Neural cell (in vitro differentiated cells): ENCODE data around the gene B3GALNT1.

ENCODE experiments used
- EZH2 ChIP-seq: fragments of 200-600, 300-800 bp; shearing (Covaris generic), sonication (generic); IDR thresholded peaks from 2 replicates; pipeline ENCODE4 v1.6.1; 2014; ENCODE audit warnings: antibody characterized with exemption, low read length, borderline replicate concordance, mild to moderate bottlenecking; ENCODE audit not compliant: insufficient read depth, poor library complexity, severe bottlenecking
- POLR2AphosphoS5 ChIP-seq: IDR thresholded peaks from 2 replicates; pipeline ENCODE4 v1.6.1; 2012
- SMC3 ChIP-seq: fragments of 450-650 bp; conservative IDR thresholded peaks from 2 replicates; pipeline ENCODE4 v1.6.1; 2014; ENCODE audit warnings: antibody characterized with exemption, mild to moderate bottlenecking, moderate library complexity; ENCODE audit not compliant: poor library complexity
- TAF1 ChIP-seq: IDR thresholded peaks from 2 replicates; pipeline ENCODE4 v1.6.1; 2012; ENCODE audit warnings: low read depth
- TF ChIP-seq, protein P1 (sequence below): fragments of 450-650 bp; IDR thresholded peaks from 2 replicates; pipeline ENCODE4 v1.5.1; 2014; ENCODE audit warnings: antibody characterized with exemption, mild to moderate bottlenecking, moderate library complexity; ENCODE audit not compliant: poor library complexity, severe bottlenecking

DNA sequence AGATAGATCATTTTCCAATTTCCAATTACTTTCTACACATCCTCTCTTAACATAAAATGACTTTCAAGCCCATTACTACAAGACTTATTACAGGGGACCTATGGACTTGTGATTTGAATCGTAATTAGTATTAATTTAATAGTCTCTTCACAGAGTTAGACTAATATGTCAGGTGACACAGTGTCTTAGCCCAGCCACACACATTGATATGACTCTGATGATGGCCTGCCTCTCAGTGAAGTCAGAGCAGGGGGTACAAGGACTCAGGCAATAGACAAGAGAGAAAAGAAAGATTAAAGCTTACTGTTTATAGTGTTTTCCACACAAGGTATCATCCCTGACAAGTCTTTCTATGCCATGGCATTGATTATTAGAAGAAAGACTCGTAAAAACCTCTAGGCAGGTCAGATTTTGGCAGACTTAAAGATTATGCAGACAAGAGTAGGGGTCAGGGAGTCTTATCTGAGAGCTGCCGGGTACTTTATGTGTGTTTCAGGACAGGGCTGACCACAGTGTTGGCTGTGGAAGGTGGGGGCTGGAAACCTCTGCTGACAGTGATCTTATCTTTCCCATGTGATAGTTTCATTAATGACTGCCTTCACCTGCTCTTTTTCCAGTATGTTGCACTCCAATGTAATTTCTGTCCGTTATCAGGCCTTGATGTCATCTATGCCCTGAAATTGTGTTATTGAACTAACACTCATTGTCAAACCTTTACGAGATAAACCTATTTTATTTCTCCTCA, 50.1 kb downstream of the B3GALNT1 start:
- TF ChIP-seq SMC3, result no peak
- no peak for TF ChIP-seq EZH2
- TF ChIP-seq, protein P1, sequence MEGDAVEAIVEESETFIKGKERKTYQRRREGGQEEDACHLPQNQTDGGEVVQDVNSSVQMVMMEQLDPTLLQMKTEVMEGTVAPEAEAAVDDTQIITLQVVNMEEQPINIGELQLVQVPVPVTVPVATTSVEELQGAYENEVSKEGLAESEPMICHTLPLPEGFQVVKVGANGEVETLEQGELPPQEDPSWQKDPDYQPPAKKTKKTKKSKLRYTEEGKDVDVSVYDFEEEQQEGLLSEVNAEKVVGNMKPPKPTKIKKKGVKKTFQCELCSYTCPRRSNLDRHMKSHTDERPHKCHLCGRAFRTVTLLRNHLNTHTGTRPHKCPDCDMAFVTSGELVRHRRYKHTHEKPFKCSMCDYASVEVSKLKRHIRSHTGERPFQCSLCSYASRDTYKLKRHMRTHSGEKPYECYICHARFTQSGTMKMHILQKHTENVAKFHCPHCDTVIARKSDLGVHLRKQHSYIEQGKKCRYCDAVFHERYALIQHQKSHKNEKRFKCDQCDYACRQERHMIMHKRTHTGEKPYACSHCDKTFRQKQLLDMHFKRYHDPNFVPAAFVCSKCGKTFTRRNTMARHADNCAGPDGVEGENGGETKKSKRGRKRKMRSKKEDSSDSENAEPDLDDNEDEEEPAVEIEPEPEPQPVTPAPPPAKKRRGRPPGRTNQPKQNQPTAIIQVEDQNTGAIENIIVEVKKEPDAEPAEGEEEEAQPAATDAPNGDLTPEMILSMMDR, result no peak
- no peak for TF ChIP-seq TAF1
- TF ChIP-seq POLR2AphosphoS5, result no peak
